ENCODE data around the gene ATP11A. TPM values are rescaled to one million over a fixed set of nuclear protein-coding genes. Genes with fewer than 3 reads are reported as not detected.

ATP11A gene
- total RNA-seq, 1 donor from 2014 or later = 114 TPM

DNA sequence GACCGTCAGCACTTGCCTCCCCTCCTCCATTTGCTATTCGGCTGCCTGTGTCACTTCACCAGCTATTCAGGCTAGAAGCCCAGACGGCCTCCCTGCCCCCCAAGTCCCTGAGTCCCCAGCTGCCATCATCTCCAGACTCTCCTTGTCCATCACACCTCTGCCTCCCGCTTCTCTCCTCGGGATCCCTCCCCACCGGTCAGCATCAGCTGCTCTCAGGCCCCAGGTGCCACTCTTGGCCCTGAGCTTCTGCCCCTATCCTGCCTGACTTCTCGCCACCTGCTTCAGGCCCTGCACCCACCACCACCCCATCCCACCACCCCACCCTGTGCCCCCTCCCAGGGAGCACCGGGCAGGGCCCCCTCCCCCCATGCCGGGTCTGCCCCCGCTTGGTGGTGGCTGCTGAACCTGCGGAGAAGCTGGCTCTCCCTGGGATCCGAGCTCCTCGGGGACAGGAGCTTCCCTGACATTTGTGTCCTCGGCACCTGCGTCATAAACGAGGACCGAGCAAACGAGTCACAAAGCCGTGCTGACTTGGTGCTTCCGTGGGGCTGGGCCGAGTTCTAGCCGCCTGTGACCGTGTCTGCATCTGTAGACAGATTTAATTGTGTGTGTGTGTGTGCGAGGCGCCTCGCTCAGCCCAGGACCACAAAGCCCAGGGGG lies 208.9 kb downstream of the ATP11A start:
- TF ChIP-seq CTCF (IDR thresholded peaks at IDR 0.05; ENCODE audit: unreplicated experiment) = no peak
- Mint-ChIP-seq H3K36me3 (no peaks in the 10 kb centered on the region), H3K27ac (no peak overlapping the region), H3K4me1 (peaks cover 11% of the 10 kb centered on the region), H3K9me3 (no peaks in the 10 kb centered on the region), H3K4me3 (no peak overlapping the region), H3K27me3 (ENCODE audit: low read depth) (peaks cover 29% of the 10 kb centered on the region)
- no peak for DNase-seq (ENCODE audit: low spot score in 2 of 2, unreplicated experiment in 2 of 2)

GRCh38 chr13:112899281-112900225 lies 209.7 kb downstream of the ATP11A start:
- Mint-ChIP-seq H3K4me1 (peaks cover 11% of the 10 kb centered on the region), H3K4me3 (no peak overlapping the region), H3K27ac (no peak overlapping the region), H3K36me3 (no peaks in the 10 kb centered on the region), H3K27me3 (ENCODE audit: low read depth) (peaks cover 29% of the 10 kb centered on the region), H3K9me3 (no peaks in the 10 kb centered on the region)
- TF ChIP-seq CTCF (IDR thresholded peaks at IDR 0.05; ENCODE audit: unreplicated experiment) = no peak
- no peak for DNase-seq (ENCODE audit: low spot score in 2 of 2, unreplicated experiment in 2 of 2)

DNA sequence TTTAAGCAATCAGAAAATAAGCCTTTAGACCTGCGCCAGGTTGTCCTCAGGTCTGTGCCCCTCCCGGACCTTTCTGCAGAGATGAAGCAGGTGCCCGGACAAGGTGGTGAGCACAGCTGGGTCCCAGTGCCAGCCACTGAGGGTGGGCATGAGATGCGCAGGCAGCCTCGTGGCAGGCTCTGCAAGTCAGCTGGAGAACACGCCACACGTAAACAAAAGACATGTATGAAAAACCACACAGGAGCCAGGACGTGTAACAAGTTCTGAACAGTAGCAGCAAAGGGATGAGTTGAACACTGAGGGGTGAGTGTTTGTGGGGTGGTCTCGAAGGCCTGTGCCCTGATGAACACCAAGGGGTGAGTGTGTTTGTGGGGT lies 210.4 kb downstream of the ATP11A start:
- Mint-ChIP-seq H3K36me3 (peaks cover 5% of the 10 kb centered on the region), H3K9me3 (peaks cover 5% of the 10 kb centered on the region), H3K27ac (no peak overlapping the region), H3K4me3 (no peak overlapping the region), H3K27me3 (ENCODE audit: low read depth) (peaks cover 28% of the 10 kb centered on the region), H3K4me1 (peaks cover 11% of the 10 kb centered on the region)
- no peak for DNase-seq (ENCODE audit: low spot score in 2 of 2, unreplicated experiment in 2 of 2)
- no peak for TF ChIP-seq CTCF (IDR thresholded peaks at IDR 0.05; ENCODE audit: unreplicated experiment)

DNA sequence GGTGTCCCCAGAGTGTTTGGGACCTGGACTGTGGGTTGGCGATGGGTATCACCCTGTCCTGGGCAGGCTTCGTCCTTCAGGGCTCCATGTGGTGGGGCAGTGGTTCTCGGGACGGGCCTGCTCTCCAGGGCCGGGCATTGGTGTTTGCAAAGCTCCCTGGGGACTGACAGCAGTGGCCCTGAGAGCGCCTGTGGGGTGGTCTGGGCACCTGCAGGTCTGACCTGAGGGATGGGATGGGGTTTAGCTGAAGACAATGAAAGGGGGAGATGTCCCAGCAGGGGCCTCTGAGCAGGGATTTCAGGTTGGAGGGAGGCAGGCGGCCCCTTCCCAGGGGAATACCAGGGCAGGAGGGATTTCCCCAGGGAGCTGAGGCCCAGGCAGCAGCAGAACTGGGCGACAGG lies 210.9 kb downstream of the ATP11A start:
- Mint-ChIP-seq H3K36me3 (peaks cover 6% of the 10 kb centered on the region), H3K27me3 (ENCODE audit: low read depth) (peaks cover 26% of the 10 kb centered on the region), H3K4me3 (no peak overlapping the region), H3K9me3 (peaks cover 6% of the 10 kb centered on the region), H3K4me1 (peaks cover 11% of the 10 kb centered on the region), H3K27ac (no peak overlapping the region)
- no peak for DNase-seq (ENCODE audit: low spot score in 2 of 2, unreplicated experiment in 2 of 2)
- no peak for TF ChIP-seq CTCF (IDR thresholded peaks at IDR 0.05; ENCODE audit: unreplicated experiment)

GRCh38 chr13:112902101-112902651 lies 212.3 kb downstream of the ATP11A start:
- H3K27ac Mint-ChIP-seq = no peak overlapping the region
- TF ChIP-seq CTCF (IDR thresholded peaks at IDR 0.05; ENCODE audit: unreplicated experiment) = no peak
- peaks cover 6% of the 10 kb centered on the region for H3K9me3 Mint-ChIP-seq
- H3K4me3 Mint-ChIP-seq = no peak overlapping the region
- peaks cover 23% of the 10 kb centered on the region for H3K27me3 Mint-ChIP-seq (ENCODE audit: low read depth)
- peaks cover 10% of the 10 kb centered on the region for H3K36me3 Mint-ChIP-seq
- H3K4me1 Mint-ChIP-seq = peaks cover 11% of the 10 kb centered on the region
- DNase-seq (ENCODE audit: low spot score in 2 of 2, unreplicated experiment in 2 of 2) = no peak
